Dermis blood vessel endothelial cell (primary cell): Measurements from ENCODE around the gene ZBTB37. TPM values are rescaled to one million over a fixed set of nuclear protein-coding genes. Genes with fewer than 3 reads are reported as not detected.
"Not testable (repeated sequence)": the region's sequence is repeated elsewhere in the genome, so short reads cannot be mapped to it uniquely, and the experiment has no call there.

Source experiments
- DNase-seq: peaks from one replicate; pipeline ENCODE4 v3.0.0; 2010
- total RNA-seq: library from RNA; depleted of rRNA; stranded (reverse); fragments of >200 nt; gene quantifications from 2 replicates; pipeline ENCODE4 v1.2.3, GENCODE V29; 2014

Gene ZBTB37
- total RNA-seq, 1 donor from 2014 or later, result 6.0 TPM

GRCh38 chr1:173915596-173915995, 47.4 kb downstream of the ZBTB37 start:
- DNase-seq, result no peak

GRCh38 chr1:173916667-173917066, 48.5 kb downstream of the ZBTB37 start:
- DNase-seq, result no peak

DNA sequence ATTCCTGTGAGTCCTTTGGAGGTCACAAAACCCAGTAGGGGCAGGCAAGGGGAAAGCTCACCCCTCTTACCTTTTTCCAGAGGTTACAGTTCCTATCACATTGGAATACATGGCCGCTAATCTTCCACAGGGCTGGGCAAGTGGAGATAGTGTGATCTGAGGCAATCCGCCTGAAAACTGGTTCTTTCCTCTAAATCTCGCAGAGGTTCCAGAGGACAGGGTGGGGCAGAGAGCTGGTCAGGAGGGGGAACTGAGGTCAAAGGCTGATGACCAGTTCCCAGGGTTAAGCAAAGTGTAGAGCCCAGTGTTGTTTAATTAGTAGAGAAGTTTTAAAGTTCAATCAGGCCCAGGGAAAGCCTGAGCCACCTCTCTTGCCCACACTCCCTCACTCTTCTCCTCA, 49.0 kb downstream of the ZBTB37 start, which contains the start of gene SERPINC1:
TSS of gene SERPINC1 (minus strand) at position 179 of the 400 bp plus-strand sequence. CDS start at position 111, 68 bp downstream.
- DNase-seq, result no peak

GRCh38 chr1:173917635-173918493, 49.7 kb downstream of the ZBTB37 start:
- DNase-seq, result no peak

GRCh38 chr1:173920861-173921260, 52.7 kb downstream of the ZBTB37 start:
- no peak for DNase-seq

GRCh38 chr1:173925306-173926242, 57.4 kb downstream of the ZBTB37 start:
- DNase-seq, result no peak

DNA sequence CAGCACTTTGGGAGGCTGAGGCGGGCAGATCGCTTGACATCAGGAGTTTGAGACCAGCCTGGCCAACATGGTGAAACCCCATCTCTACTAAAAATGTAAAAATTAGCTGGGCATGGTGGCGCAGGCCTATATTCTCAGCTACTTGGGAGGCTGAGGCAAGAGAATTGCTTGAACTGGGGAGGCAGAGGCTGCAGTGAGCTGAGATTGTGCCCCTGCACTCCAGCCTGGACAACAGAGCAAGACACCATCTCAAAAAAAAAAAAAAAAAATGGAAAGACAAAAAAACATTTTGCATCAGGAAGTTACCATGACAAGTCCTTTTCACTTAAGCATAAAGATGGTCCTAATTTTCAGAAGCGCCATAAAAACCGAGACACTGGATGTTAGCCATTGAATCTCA, 62.4 kb downstream of the ZBTB37 start:
- DNase-seq, result not testable (repeated sequence)

GRCh38 chr1:173934440-173934839, 66.3 kb downstream of the ZBTB37 start:
- no peak for DNase-seq

DNA sequence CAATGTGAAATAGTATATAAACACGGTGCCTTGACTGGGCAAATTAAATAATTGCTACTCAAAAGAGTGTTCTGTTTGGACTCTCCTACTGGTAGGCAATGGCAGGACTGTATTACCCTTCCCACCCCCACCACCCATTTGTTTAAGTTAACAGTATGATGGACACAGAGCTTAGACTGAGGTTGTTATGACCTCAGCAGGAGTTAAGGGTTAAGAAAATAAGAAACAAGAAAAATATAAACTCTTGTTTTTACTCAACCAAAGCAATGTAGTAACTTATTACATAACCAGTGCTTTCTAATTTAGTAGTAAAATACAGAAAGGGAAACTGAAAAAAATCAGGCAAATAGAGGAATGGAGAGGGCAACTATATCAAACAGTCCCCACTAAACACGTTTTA, 68.9 kb downstream of the ZBTB37 start:
- no peak for DNase-seq

DNA sequence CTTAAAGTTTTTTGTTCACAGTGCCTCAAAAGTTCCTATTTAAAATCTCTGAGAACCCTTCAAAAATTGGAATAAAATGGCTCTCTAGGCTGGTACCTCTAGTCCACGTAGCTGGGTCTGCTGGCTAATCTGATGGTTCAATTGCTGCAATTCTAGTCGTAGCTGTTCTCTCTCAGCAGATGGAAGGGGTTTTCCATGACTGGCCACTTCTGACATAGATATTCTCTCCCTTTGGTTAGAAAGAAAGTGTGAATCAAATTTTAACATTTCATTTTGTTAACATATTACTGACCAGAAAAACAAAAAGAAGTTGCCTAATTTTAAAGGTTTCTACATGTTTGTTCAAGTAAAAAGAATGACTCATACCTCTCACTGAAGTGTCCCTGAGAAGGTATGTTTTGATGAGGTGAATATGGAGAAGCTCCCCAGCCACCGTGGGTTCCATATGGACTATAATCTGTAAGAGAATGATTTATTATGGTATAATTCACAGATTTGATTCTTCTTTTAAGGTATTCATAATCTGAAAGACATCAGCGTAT, 78.3 kb downstream of the ZBTB37 start:
- no peak for DNase-seq

- DNase-seq, result no peak
Measured at GRCh38 chr1:173948594-173948993, 80.4 kb downstream of the ZBTB37 start.

Other genes starting within 250 kb of the ZBTB37 start
- gene TEX50, start 233.0 kb upstream of the ZBTB37 start, total RNA-seq, result not detected in 2 replicates
- 0.05 and 0.17 TPM in 2 replicates for gene ANKRD45, start 198.5 kb upstream of the ZBTB37 start, total RNA-seq
- gene KLHL20, start 153.4 kb upstream of the ZBTB37 start, total RNA-seq, result 44.2 and 49.5 TPM in 2 replicates
- gene DARS2, start 43.7 kb upstream of the ZBTB37 start, total RNA-seq, result 13.8 and 31.8 TPM in 2 replicates
- gene CENPL, start 43.5 kb upstream of the ZBTB37 start, total RNA-seq, result 13.4 and 19.6 TPM in 2 replicates
- gene GAS5, start 391 bp upstream of the ZBTB37 start, total RNA-seq, result 180 and 432 TPM in 2 replicates
- 0.05 TPM in 1 of 2 replicates, not detected in the other for gene SERPINC1, start 48.9 kb downstream of the ZBTB37 start, total RNA-seq
- gene RC3H1, start 154.0 kb downstream of the ZBTB37 start, total RNA-seq, result 22.6 TPM in 2 replicates